WTC11 (cell line): ENCODE data around the gene SDK2. TPM values are rescaled to one million over a fixed set of nuclear protein-coding genes. Genes with fewer than 3 reads are reported as not detected.
A peak's percentile ranks its signal among the peaks of the same experiment; 100 is the strongest.

ENCODE experiments used
- ATAC-seq: fragments of 200-7000 bp; cut with Tn5 transposase; 2 replicates; pipeline ENCODE4 v1.10.0; 2021; ENCODE audit warnings: mild to moderate bottlenecking, moderate library complexity
- CTCF ChIA-PET: fragments of 300-600 bp; sonication (Branson Sonifier 250); formaldehyde crosslinking; loops from one replicate; lab custom pipeline; 2021; ENCODE audit warnings: antibody characterized with exemption; lab: Charles Lee
- POLR2A ChIA-PET: fragments of 350-600 bp; sonication (Branson Sonifier 250); formaldehyde crosslinking; loops from one replicate; lab custom pipeline; 2021; ENCODE audit warnings: antibody characterized with exemption; lab: Charles Lee
- DNase-seq: peaks from one replicate; pipeline ENCODE4 v3.0.0; 2021; ENCODE audit warnings: low spot score
- H3K27ac Mint-ChIP-seq: 2 replicates; pipeline ENCODE4 v1.8.0; 2021; ENCODE audit warnings: mixed read lengths
- H3K27me3 Mint-ChIP-seq: 2 replicates; pipeline ENCODE4 v1.8.0; 2021; ENCODE audit warnings: low read depth, mild to moderate bottlenecking, moderate library complexity, mixed read lengths
- H3K36me3 Mint-ChIP-seq: 2 replicates; pipeline ENCODE4 v1.8.0; 2021; ENCODE audit warnings: mixed read lengths
- H3K4me1 Mint-ChIP-seq: 2 replicates; pipeline ENCODE4 v1.8.0; 2022; ENCODE audit warnings: mixed read lengths
- H3K4me3 Mint-ChIP-seq: 2 replicates; pipeline ENCODE4 v1.8.0; 2021; ENCODE audit warnings: mild to moderate bottlenecking, moderate library complexity, mixed read lengths
- H3K9me3 Mint-ChIP-seq: 2 replicates; pipeline ENCODE4 v1.8.0; 2021; ENCODE audit warnings: mixed read lengths
- ATF6 ChIP-seq: sonication (generic); formaldehyde crosslinking; IDR thresholded peaks from 2 replicates; pipeline ENCODE4 v1.8.1; 2023; ENCODE audit warnings: mild to moderate bottlenecking, missing genetic modification reagents
- CBFB ChIP-seq: sonication (generic); formaldehyde crosslinking; IDR thresholded peaks from 2 replicates; pipeline ENCODE4 v1.8.1; 2022; ENCODE audit warnings: mild to moderate bottlenecking, low read depth, missing genetic modification reagents
- E2F1 ChIP-seq: sonication (generic); formaldehyde crosslinking; IDR thresholded peaks from 2 replicates; pipeline ENCODE4 v1.8.0; 2022; ENCODE audit warnings: mild to moderate bottlenecking, missing genetic modification reagents
- KAT7 ChIP-seq: sonication (generic); formaldehyde crosslinking; IDR thresholded peaks from 2 replicates; pipeline ENCODE4 v1.8.1; 2023; ENCODE audit warnings: missing genetic modification reagents, mild to moderate bottlenecking, borderline replicate concordance
- NFYB ChIP-seq: sonication (generic); formaldehyde crosslinking; conservative IDR thresholded peaks from 2 replicates; pipeline ENCODE4 v1.8.0; 2022; ENCODE audit warnings: low read depth, missing genetic modification reagents
- TCF7 ChIP-seq: sonication (generic); formaldehyde crosslinking; IDR thresholded peaks from 2 replicates; pipeline ENCODE4 v1.8.0; 2022; ENCODE audit warnings: mild to moderate bottlenecking, low read depth, missing genetic modification reagents, moderate library complexity
- TEAD1 ChIP-seq: sonication (generic); formaldehyde crosslinking; IDR thresholded peaks from 2 replicates; pipeline ENCODE4 v1.8.0; 2022; ENCODE audit warnings: mild to moderate bottlenecking, missing genetic modification reagents
- TEAD4 ChIP-seq: sonication (generic); formaldehyde crosslinking; IDR thresholded peaks from 2 replicates; pipeline ENCODE4 v1.8.0; 2022; ENCODE audit warnings: mild to moderate bottlenecking, missing genetic modification reagents
- TP53 ChIP-seq: sonication (generic); formaldehyde crosslinking; IDR thresholded peaks from 2 replicates; pipeline ENCODE4 v1.8.1; 2023; ENCODE audit warnings: mild to moderate bottlenecking, missing genetic modification reagents
- ZBTB21 ChIP-seq: sonication (generic); formaldehyde crosslinking; IDR thresholded peaks from 2 replicates; pipeline ENCODE4 v1.8.1; 2023; ENCODE audit warnings: mild to moderate bottlenecking, missing genetic modification reagents, borderline replicate concordance
- ZNF416 ChIP-seq: fragments of 250-450 bp; sonication (Bioruptor Pico); IDR thresholded peaks from 2 replicates; pipeline ENCODE4 v1.9.0; 2021; ENCODE audit warnings: mild to moderate bottlenecking, inconsistent platforms
- ZNF423 ChIP-seq: fragments of 250-450 bp; sonication (Bioruptor Pico); IDR thresholded peaks from 2 replicates; pipeline ENCODE4 v2.1.2; 2022; ENCODE audit warnings: mild to moderate bottlenecking, moderate library complexity
- total RNA-seq: library from RNA; stranded (reverse); gene quantifications from 3 replicates; pipeline ENCODE4 v1.2.3, GENCODE V29; 2021
- TF ChIP-seq, protein P1 (sequence below): fragments of 250-450 bp; sonication (Bioruptor Pico); IDR thresholded peaks from 2 replicates; pipeline ENCODE4 v2.1.2; 2022; ENCODE audit warnings: mild to moderate bottlenecking, moderate library complexity
- TF ChIP-seq, protein P2 (sequence below): sonication (generic); formaldehyde crosslinking; IDR thresholded peaks from 2 replicates; pipeline ENCODE4 v1.8.0; 2023; ENCODE audit warnings: missing genetic modification reagents, mild to moderate bottlenecking, borderline replicate concordance

SDK2 gene
- total RNA-seq, 1 experiment from 2014 or later = 14.8 TPM

DNA sequence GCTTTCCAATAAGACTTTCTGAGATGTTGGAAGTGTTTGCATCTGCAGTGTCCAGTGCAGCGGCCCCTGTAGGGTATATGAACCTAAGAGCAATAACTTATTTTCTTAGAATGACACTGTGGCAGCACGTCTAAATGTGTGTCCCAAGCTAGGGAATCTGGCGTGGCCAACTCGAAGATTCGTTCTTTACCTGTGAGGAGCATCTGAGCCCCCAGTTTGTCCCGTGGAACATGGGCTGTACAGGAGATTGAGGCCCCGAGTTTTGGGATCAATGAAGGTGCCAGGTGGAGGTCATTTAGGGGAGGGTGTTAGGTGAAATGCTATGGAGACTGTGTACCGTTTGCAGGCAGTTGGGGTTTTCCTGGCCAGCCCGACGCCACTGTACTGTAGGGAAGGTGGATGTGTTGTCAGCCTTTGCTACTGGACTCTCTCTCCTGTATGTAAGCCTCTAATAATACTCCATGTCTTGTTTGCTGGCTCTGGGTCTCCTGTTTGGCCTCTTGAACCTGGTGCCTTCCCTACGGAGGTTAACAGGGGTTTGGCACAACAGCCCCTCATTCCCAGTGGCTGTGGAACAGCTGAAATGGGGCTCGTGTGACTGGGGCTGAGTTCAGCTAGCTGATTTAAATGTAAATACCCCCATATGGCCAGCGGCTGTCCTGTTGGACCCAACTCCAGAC, 45.5 kb upstream of the SDK2 start (continued):
- TF ChIP-seq, protein P1, sequence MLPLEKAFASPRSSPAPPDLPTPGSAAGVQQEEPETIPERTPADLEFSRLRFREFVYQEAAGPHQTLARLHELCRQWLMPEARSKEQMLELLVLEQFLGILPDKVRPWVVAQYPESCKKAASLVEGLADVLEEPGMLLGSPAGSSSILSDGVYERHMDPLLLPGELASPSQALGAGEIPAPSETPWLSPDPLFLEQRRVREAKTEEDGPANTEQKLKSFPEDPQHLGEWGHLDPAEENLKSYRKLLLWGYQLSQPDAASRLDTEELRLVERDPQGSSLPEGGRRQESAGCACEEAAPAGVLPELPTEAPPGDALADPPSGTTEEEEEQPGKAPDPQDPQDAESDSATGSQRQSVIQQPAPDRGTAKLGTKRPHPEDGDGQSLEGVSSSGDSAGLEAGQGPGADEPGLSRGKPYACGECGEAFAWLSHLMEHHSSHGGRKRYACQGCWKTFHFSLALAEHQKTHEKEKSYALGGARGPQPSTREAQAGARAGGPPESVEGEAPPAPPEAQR = no peak
- TF ChIP-seq TEAD4 (CRISPR knock-in tag) (no peak), TP53 (CRISPR knock-in tag) (no peak), KAT7 (CRISPR knock-in tag) (no peak), ZBTB21 (no peak), CBFB (CRISPR knock-in tag) (no peak), ATF6 (CRISPR knock-in tag) (no peak), TCF7 (CRISPR knock-in tag) (no peak)

DNA sequence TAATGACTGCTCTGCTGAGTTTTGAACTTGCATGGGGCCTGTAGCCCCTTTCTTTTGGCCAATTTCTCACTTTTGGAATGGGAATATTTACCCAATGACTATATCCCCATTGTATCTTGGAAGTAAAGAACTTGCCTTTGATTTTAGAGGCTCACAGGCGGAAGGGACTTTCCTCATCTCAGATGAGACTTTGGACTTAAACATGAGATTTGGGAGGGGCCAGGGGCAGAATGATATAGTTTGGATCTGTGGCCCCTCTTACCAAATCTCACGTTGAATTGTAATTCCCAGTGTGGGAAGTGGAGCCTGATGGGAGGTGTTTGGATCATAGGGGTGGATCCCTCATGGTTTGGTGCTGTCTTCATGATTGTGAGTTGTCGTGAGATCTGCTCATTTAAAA, 42.7 kb upstream of the SDK2 start:
- CTCF ChIA-PET = interaction anchor here (0.7 to 1.3 kb wide), 5 partner anchors 24 to 403 kb away, joined by 3 to 4 read pairs (median 3); no protein-coding TSS in a partner anchor
- DNase-seq (no peak), ATAC-seq (no peak)
- Mint-ChIP-seq H3K27ac (no peak overlapping the region), H3K4me1 (peaks cover 71% of the 10 kb centered on the region), H3K27me3 (peaks cover 12% of the 10 kb centered on the region), H3K4me3 (no peak overlapping the region), H3K9me3 (peaks cover 22% of the 10 kb centered on the region), H3K36me3 (peaks cover 10% of the 10 kb centered on the region)
- POLR2A ChIA-PET = no interaction called here
- no peak for TF ChIP-seq NFYB (CRISPR knock-in tag)
- TF ChIP-seq ZNF416 (CRISPR knock-in tag) = no peak
- no peak for TF ChIP-seq TEAD1 (CRISPR knock-in tag)
- TF ChIP-seq, protein P2, sequence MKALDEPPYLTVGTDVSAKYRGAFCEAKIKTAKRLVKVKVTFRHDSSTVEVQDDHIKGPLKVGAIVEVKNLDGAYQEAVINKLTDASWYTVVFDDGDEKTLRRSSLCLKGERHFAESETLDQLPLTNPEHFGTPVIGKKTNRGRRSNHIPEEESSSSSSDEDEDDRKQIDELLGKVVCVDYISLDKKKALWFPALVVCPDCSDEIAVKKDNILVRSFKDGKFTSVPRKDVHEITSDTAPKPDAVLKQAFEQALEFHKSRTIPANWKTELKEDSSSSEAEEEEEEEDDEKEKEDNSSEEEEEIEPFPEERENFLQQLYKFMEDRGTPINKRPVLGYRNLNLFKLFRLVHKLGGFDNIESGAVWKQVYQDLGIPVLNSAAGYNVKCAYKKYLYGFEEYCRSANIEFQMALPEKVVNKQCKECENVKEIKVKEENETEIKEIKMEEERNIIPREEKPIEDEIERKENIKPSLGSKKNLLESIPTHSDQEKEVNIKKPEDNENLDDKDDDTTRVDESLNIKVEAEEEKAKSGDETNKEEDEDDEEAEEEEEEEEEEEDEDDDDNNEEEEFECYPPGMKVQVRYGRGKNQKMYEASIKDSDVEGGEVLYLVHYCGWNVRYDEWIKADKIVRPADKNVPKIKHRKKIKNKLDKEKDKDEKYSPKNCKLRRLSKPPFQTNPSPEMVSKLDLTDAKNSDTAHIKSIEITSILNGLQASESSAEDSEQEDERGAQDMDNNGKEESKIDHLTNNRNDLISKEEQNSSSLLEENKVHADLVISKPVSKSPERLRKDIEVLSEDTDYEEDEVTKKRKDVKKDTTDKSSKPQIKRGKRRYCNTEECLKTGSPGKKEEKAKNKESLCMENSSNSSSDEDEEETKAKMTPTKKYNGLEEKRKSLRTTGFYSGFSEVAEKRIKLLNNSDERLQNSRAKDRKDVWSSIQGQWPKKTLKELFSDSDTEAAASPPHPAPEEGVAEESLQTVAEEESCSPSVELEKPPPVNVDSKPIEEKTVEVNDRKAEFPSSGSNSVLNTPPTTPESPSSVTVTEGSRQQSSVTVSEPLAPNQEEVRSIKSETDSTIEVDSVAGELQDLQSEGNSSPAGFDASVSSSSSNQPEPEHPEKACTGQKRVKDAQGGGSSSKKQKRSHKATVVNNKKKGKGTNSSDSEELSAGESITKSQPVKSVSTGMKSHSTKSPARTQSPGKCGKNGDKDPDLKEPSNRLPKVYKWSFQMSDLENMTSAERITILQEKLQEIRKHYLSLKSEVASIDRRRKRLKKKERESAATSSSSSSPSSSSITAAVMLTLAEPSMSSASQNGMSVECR (CRISPR knock-in tag) = no peak
- no peak for TF ChIP-seq E2F1 (CRISPR knock-in tag)

DNA sequence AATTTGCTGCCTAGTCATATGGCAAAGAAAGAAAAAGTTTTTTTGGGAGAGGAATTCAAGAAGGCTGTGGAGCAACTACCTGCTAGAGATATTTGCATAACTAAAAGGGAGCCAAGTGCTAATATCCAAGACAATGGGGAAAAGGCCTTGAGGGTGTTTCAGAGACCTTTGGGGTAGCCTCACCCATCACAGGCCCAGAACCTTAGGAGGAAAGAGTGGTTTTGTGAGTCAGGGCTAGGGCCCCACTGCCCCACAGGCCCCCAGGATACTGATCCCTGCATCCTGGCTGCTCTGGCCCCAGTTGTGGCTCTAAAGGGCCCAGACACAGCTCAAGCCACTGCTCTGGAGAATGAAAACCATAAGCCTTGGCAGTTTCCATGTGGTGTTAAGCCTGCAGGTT, 41.9 kb upstream of the SDK2 start:
- CTCF ChIA-PET = interaction anchor here (0.7 to 1.3 kb wide), 5 partner anchors 25 to 404 kb away, joined by 3 to 4 read pairs (median 3); no protein-coding TSS in a partner anchor
- H3K4me1 Mint-ChIP-seq = peaks cover 63% of the 10 kb centered on the region
- TF ChIP-seq ZNF423 (CRISPR knock-in tag) (0 out of 2 replicates have a peak, but pooled peaks have one; percentile 26), TEAD1 (CRISPR knock-in tag) (0 out of 2 replicates have a peak, but pooled peaks have one; percentile 17)
- TF ChIP-seq, protein P2 (CRISPR knock-in tag) = no peak

More for the DNA sequence above, 41.9 kb upstream of the SDK2 start:
- H3K27me3 Mint-ChIP-seq = peaks cover 20% of the 10 kb centered on the region
- peak overlapping the region; percentile 26 for H3K4me3 Mint-ChIP-seq
- H3K27ac Mint-ChIP-seq = no peak overlapping the region
- peak; percentile 29 for DNase-seq
- peaks cover 30% of the 10 kb centered on the region for H3K9me3 Mint-ChIP-seq
- POLR2A ChIA-PET = no interaction called here
- peak; percentile 87 for ATAC-seq
- H3K36me3 Mint-ChIP-seq = peaks cover 16% of the 10 kb centered on the region
